ENCODE results near the gene MTA3. TPM values are rescaled to one million over a fixed set of nuclear protein-coding genes. Genes with fewer than 3 reads are reported as not detected.
"Not testable (repeated sequence)": the region's sequence is repeated elsewhere in the genome, so short reads cannot be mapped to it uniquely, and the experiment has no call there.

Gene MTA3
- total and polyA plus RNA-seq, 9 donors: 31.9 to 87.5 (median 61.0) TPM

DNA sequence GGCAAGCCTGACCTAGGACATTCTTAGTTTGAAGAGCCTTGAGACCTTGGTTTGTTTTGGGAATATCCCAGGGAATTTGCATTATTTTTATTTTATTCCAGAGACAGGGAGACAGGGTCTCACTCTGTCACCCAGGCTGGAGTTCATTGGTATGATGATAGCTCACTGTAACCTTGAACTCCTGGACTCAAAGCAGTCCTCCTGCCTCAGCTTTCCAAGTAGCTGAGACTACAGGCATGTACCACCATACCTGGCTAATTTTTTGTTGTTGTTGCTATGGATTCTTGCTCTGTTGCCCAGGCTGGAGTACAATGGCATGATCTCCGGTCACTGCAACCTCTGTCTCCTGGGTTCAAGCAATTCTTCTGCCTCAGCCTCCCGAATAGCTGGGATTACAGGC is 4.8 kb downstream of the MTA3 start:
- intact Hi-C loops (cut with DNase I): no loop called here
- H3K27ac ChIP-seq: peak overlapping the region in 1 of 2 donors; percentile 14
- H3K4me1 ChIP-seq (ENCODE audit: insufficient read depth): peaks cover 12% of the 10 kb centered on the region
- TF ChIP-seq EP300 (IDR thresholded peaks at IDR 0.05): no peak
- TF ChIP-seq POLR2A (IDR thresholded peaks at IDR 0.05): no peak
- TF ChIP-seq, protein P1, sequence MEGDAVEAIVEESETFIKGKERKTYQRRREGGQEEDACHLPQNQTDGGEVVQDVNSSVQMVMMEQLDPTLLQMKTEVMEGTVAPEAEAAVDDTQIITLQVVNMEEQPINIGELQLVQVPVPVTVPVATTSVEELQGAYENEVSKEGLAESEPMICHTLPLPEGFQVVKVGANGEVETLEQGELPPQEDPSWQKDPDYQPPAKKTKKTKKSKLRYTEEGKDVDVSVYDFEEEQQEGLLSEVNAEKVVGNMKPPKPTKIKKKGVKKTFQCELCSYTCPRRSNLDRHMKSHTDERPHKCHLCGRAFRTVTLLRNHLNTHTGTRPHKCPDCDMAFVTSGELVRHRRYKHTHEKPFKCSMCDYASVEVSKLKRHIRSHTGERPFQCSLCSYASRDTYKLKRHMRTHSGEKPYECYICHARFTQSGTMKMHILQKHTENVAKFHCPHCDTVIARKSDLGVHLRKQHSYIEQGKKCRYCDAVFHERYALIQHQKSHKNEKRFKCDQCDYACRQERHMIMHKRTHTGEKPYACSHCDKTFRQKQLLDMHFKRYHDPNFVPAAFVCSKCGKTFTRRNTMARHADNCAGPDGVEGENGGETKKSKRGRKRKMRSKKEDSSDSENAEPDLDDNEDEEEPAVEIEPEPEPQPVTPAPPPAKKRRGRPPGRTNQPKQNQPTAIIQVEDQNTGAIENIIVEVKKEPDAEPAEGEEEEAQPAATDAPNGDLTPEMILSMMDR (IDR thresholded peaks at IDR 0.05): no peak
- H3K4me3 ChIP-seq: no peak overlapping the region
- no peaks in the 10 kb centered on the region for H3K36me3 ChIP-seq
- no peaks in the 10 kb centered on the region for H3K9me3 ChIP-seq
- no peak for DNase-seq
- H3K27me3 ChIP-seq: no peaks in the 10 kb centered on the region
- 83 to 97% (median 95%) methylated on average over 2 of the region's 2 CpGs for WGBS, 3 donors

DNA sequence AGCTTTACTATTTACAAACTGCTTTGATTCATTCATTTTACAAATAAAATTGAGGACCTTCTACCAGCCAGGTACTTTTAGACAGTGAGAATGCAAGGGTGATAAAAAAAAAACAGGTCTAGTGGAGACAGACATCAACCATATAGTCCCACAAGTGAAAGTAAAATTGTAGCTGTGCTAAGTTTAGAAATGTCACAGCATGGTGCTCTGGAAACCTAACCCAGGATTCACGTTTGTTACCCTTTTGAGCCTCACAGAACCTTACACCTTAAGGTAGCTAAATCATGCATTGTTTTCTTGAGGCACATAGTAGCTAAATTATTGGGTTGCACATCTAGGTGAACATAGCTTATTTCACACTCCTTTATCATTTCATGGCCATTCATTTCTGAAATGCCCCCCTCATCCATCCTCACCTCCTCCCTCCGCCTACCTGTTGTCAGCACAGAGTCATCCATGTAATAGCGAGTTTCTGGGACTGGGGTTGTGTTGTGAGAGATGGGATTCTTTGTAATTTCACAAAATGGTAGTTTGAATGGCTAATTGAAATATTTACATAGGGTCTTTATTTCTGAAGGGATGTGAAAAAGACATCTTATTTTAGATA is 7.1 kb downstream of the MTA3 start:
- Histone ChIP-seq H3K27me3 (no peaks in the 10 kb centered on the region), H3K27ac (no peak overlapping the region), H3K9me3 (no peaks in the 10 kb centered on the region), H3K4me1 (ENCODE audit: insufficient read depth) (peaks cover 12% of the 10 kb centered on the region), H3K36me3 (no peaks in the 10 kb centered on the region), H3K4me3 (no peak overlapping the region)
- intact Hi-C loops (cut with DNase I): no loop called here
- WGBS, 3 donors: 92 to 93% (median 92%) methylated on average over 3 of the region's 3 CpGs
- no peak for DNase-seq
- TF ChIP-seq POLR2A (IDR thresholded peaks at IDR 0.05) (no peak), EP300 (IDR thresholded peaks at IDR 0.05) (no peak)
- TF ChIP-seq, protein P1 (IDR thresholded peaks at IDR 0.05): no peak

DNA sequence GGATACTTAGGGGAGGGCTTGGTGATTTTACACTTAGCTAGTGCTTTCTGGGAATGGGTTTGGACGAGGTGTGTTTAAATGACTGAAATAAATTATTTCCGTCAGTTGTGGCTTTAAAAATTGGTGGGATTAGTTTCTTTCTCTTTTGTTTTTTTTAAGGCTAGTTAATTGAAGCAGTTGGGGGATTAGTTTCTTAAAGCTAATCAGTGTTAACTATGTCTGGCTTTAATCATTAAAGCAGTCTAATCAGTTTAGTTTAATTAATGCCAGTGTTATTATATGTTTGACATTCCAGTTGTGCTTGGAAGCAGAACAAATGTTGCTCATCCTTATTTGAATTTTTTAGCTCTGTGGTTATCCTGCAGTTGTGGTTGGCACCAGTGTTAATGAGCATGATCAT is 10.2 kb downstream of the MTA3 start:
- Histone ChIP-seq H3K4me1 (ENCODE audit: insufficient read depth) (peaks cover 1% of the 10 kb centered on the region), H3K9me3 (no peaks in the 10 kb centered on the region), H3K4me3 (no peak overlapping the region), H3K36me3 (no peaks in the 10 kb centered on the region), H3K27ac (no peak overlapping the region), H3K27me3 (no peaks in the 10 kb centered on the region)
- no peak for DNase-seq
- 42 to 52% (median 46%) methylated on average over 2 of the region's 2 CpGs for WGBS, 3 donors
- TF ChIP-seq EP300 (IDR thresholded peaks at IDR 0.05): no peak
- TF ChIP-seq POLR2A (IDR thresholded peaks at IDR 0.05): no peak
- TF ChIP-seq, protein P1 (IDR thresholded peaks at IDR 0.05): no peak
- intact Hi-C loops (cut with DNase I): no loop called here

DNA sequence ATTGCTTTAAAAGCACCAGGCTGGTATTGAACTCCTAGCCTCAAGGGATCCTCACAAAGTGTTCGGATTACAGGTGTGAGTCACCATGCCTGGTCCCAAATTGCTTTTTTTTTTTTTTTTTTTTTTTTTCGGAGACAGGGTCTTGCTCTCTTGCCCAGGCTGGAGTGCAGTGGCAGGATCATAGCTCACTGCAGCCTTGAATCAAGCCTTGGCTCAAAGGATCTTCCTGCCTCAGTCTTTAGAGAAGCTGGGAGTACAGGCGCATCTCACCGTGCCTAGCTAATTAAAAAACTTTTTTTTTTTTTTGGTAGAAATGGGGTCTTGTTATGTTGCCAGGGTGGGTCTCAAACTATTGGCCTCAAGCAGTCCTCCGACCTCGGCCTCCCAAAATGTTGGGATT is 12.8 kb downstream of the MTA3 start:
- 96% methylated on average over 6 of the region's 6 CpGs for WGBS, 3 donors
- no peak for TF ChIP-seq POLR2A (IDR thresholded peaks at IDR 0.05)
- TF ChIP-seq, protein P1 (IDR thresholded peaks at IDR 0.05): no peak
- no peak for TF ChIP-seq EP300 (IDR thresholded peaks at IDR 0.05)

DNA sequence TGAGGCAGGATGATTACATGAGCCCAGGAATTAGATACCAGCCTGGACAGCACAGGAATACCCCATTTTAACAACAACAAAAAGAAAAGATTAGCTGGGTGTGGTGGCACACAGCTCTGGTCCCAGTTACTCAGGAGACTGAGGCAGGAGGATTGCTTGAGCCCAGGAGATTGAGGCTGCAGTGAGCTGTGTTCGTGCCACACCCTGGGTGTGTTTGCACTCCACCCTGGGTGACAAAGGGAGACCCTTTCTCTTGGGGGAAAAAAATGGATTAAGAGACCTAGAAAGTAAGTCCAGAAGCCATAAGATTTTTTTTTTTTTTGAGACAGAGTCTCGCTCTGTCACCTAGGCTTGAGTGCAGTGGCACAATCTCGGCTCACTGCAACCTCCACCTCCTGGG is 16.2 kb downstream of the MTA3 start:
- H3K27me3 ChIP-seq; H3K36me3 ChIP-seq; H3K27ac ChIP-seq; intact Hi-C loops (cut with DNase I); H3K9me3 ChIP-seq; H3K4me1 ChIP-seq (ENCODE audit: insufficient read depth); DNase-seq; H3K4me3 ChIP-seq: not testable (repeated sequence)
- 94 to 99% (median 98%) methylated on average over 3 of the region's 3 CpGs for WGBS, 3 donors

More for the DNA sequence above, 12.8 kb downstream of the MTA3 start:
- Histone ChIP-seq H3K4me3 (no peak overlapping the region), H3K27me3 (no peaks in the 10 kb centered on the region), H3K4me1 (ENCODE audit: insufficient read depth) (no peaks in the 10 kb centered on the region), H3K36me3 (no peaks in the 10 kb centered on the region), H3K27ac (no peak overlapping the region), H3K9me3 (no peaks in the 10 kb centered on the region)
- intact Hi-C loops (cut with DNase I): no loop called here
- DNase-seq: no peak
